Measurements from ENCODE around the gene CCNK. TPM values are rescaled to one million over a fixed set of nuclear protein-coding genes. Genes with fewer than 3 reads are reported as not detected.

Gene CCNK
- polyA plus RNA-seq, 2 of the 4 experiments (the other 2 are of a cell fraction), result 22.7 to 46.6 TPM

- WGBS (ENCODE audit: missing lambda C conversion rate), result 88% methylated on average over 9 of the region's 9 CpGs
- POLR2A ChIA-PET, result no interaction called here
- CTCF ChIA-PET, result interaction anchor here (0.7 to 9.4 kb wide), 6 partner anchors 14 to 69 kb away, joined by 3 to 67 read pairs (median 6); no protein-coding TSS in a partner anchor
Measured at GRCh38 chr14:99539491-99539890, 58.3 kb downstream of the CCNK start.

GRCh38 chr14:99540196-99541032 lies 59.2 kb downstream of the CCNK start:
- H3K4me1 ChIP-seq, result peaks cover 51% of the 10 kb centered on the region
- H3K4me2 ChIP-seq, result no peak overlapping the region
- DNase-seq (ENCODE audit: low read depth in 1 of 2, low spot score in 1 of 2) (no peak), ATAC-seq (no peak), FAIRE-seq (no peak)
- ChIA-PET POLR2A (no interaction called here), CTCF (interaction anchor here (0.5 to 9.4 kb wide), 10 partner anchors 9 to 364 kb away, joined by 3 to 67 read pairs (median 4); no protein-coding TSS in a partner anchor)
- H3K27ac ChIP-seq, result peak overlapping the region in 1 of 2 experiments; percentile 62; a peak in 2 of 6 replicates
- no peak for TF ChIP-seq ZC3H11A (IDR thresholded peaks at IDR 0.05)
- no peak for TF ChIP-seq MYC (IDR thresholded peaks at IDR 0.05; ENCODE audit: borderline replicate concordance, low read length)
- WGBS (ENCODE audit: missing lambda C conversion rate), result 71% methylated on average over 14 of the region's 15 CpGs
- H3K9me3 ChIP-seq, result no peaks in the 10 kb centered on the region
- no peak overlapping the region for H3K4me3 ChIP-seq

More at GRCh38 chr14:99539491-99539890, 58.3 kb downstream of the CCNK start:
- Histone ChIP-seq H3K4me2 (no peak overlapping the region), H3K27ac (no peak overlapping the region), H3K9me3 (no peaks in the 10 kb centered on the region), H3K4me3 (no peak overlapping the region), H3K4me1 (peaks cover 58% of the 10 kb centered on the region)
- no peak for FAIRE-seq
- DNase-seq (ENCODE audit: low read depth in 1 of 2, low spot score in 1 of 2), result no peak
- ATAC-seq, result no peak
- TF ChIP-seq NPAS2 (CRISPR knock-in tag; IDR thresholded peaks at IDR 0.05; ENCODE audit: borderline replicate concordance), result no peak
- no peak for TF ChIP-seq USF2 (IDR thresholded peaks at IDR 0.05)
- no peak for TF ChIP-seq ESRRA (IDR thresholded peaks at IDR 0.05; ENCODE audit: borderline replicate concordance, low read length)
- TF ChIP-seq HOXB5 (CRISPR knock-in tag; IDR thresholded peaks at IDR 0.05), result no peak
- no peak for TF ChIP-seq KDM1A (IDR thresholded peaks at IDR 0.05; ENCODE audit: low read depth)
- TF ChIP-seq POLR2AphosphoS2 (conservative IDR thresholded peaks at IDR 0.05; ENCODE audit: low read length), result no peak
- no peak for TF ChIP-seq HOXB13 (CRISPR knock-in tag; IDR thresholded peaks at IDR 0.05; ENCODE audit: low read depth)
- TF ChIP-seq KDM5A (IDR thresholded peaks at IDR 0.05), result no peak
- TF ChIP-seq HDAC2 (IDR thresholded peaks at IDR 0.05), result no peak
- TF ChIP-seq ZSCAN20 (CRISPR knock-in tag; IDR thresholded peaks at IDR 0.05), result no peak
- no peak for TF ChIP-seq NFE2L2 (conservative IDR thresholded peaks at IDR 0.05; ENCODE audit: low read length)
- no peak for TF ChIP-seq TFCP2L1 (CRISPR knock-in tag; IDR thresholded peaks at IDR 0.05)
- no peak for TF ChIP-seq CHD4 (IDR thresholded peaks at IDR 0.05; ENCODE audit: borderline replicate concordance)
- no peak for TF ChIP-seq REST (IDR thresholded peaks at IDR 0.05)

DNA sequence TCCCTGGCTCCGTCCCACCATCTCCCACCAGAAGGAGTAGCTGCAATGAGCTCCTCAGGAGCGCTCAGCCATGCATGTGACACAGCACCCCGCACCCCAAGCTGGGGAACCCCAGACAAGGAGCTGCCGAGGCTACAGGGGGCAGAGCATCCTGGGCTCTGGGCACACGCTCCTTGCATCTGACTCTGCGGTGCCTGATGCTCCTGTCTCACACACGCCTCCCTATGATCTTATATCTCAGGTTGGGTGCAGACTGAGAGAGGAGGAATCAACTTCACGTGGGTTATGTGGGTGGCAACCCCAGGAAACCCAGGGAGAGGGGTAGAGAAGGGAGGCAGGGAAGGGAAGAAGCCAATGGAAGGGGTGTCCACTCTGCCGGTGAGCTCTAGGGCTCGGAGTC lies 60.0 kb downstream of the CCNK start:
- H3K4me1 ChIP-seq, result peaks cover 44% of the 10 kb centered on the region
- peak overlapping the region in 1 of 2 experiments; percentile 62; a peak in 2 of 6 replicates for H3K27ac ChIP-seq
- H3K4me2 ChIP-seq, result no peak overlapping the region
- WGBS (ENCODE audit: missing lambda C conversion rate), result 81% methylated on average over 10 of the region's 10 CpGs
- no peaks in the 10 kb centered on the region for H3K9me3 ChIP-seq
- FAIRE-seq, result no peak
- H3K4me3 ChIP-seq, result no peak overlapping the region
- no peak for DNase-seq (ENCODE audit: low read depth in 1 of 2, low spot score in 1 of 2)
- ChIA-PET CTCF (interaction anchor here (0.5 to 9.4 kb wide), 9 partner anchors 8 to 78 kb away, joined by 3 to 67 read pairs (median 3); no protein-coding TSS in a partner anchor), POLR2A (no interaction called here)
- ATAC-seq, result no peak
- TF ChIP-seq RCOR1 (IDR thresholded peaks at IDR 0.05; ENCODE audit: low read depth, low read length) (no peak), E2F6 (IDR thresholded peaks at IDR 0.05; ENCODE audit: borderline replicate concordance, low read depth) (no peak), HDAC2 (IDR thresholded peaks at IDR 0.05) (no peak), REST (IDR thresholded peaks at IDR 0.05) (no peak), RFX5 (IDR thresholded peaks at IDR 0.05) (no peak), TFCP2L1 (CRISPR knock-in tag; IDR thresholded peaks at IDR 0.05) (no peak), POLR2A (IDR thresholded peaks at IDR 0.05; ENCODE audit: low read length) (no peak), EHMT2 (IDR thresholded peaks at IDR 0.05; ENCODE audit: low read depth) (no peak), SREBF2 (IDR thresholded peaks at IDR 0.05) (no peak), NFE2L2 (conservative IDR thresholded peaks at IDR 0.05; ENCODE audit: low read length) (no peak), HOXB5 (CRISPR knock-in tag; IDR thresholded peaks at IDR 0.05) (no peak)
